ENCODE results near the gene GRM4. TPM values are rescaled to one million over a fixed set of nuclear protein-coding genes. Genes with fewer than 3 reads are reported as not detected.

GRM4 gene
- total RNA-seq, 6 experiments from 2014 or later, result not detected

DNA sequence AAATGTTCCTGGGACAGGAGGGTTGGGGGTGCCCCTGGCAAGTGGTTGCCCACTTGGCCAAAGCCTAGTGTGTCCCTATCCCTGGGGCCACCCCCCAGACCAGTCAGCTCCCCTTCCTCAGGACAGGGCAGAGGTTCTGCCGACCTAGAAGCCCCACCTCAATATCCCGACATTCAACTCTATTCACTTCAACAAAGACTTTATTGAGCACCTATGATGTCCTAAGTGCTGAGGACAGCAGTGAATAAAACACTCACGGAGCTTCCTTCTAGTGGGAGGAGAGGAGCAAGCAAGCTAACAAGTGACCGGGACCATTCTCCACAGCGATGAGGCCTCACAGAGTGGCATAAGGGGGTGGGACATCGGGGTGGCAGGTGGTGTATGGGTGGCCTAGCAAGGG lies 52.7 kb downstream of the GRM4 start:
- Histone ChIP-seq H3K4me1 (no peaks in the 10 kb centered on the region), H3K9me3 (no peaks in the 10 kb centered on the region), H3K27ac (no peak overlapping the region), H3K27me3 (no peaks in the 10 kb centered on the region), H3K36me3 (no peaks in the 10 kb centered on the region), H3K4me3 (no peak overlapping the region)
- no peak for ATAC-seq
- WGBS (ENCODE audit: insufficient coverage, low coverage, low lambda C conversion rate, missing lambda C conversion rate), result 80% methylated on average over 4 of the region's 6 CpGs
- no peak for DNase-seq
- intact Hi-C loops (cut with DNase I), result no loop called here
- TF ChIP-seq CTCF (IDR thresholded peaks at IDR 0.05) (no peak), POLR2A (IDR thresholded peaks at IDR 0.05) (no peak)

DNA sequence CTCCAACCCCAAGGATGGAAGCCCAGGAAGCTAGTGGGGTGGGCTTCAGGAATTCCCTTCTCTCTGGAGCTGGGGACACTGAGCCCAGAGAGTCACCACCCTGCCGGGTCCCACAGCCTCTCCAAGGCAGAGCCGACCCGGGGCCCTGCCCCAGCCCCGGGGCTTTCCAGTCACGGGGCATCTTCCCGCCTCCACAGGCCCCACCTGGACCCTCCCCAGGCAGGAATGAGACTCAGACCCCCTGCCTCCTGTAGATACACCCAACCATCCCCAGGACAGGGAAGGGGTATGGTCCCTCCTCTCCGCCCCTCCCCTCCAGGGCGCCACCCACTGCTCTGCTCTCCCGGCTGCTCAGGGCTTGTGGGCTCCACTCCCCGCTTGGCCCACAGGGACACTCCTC lies 53.3 kb downstream of the GRM4 start:
- no peaks in the 10 kb centered on the region for H3K9me3 ChIP-seq
- DNase-seq, result no peak
- H3K4me1 ChIP-seq, result no peaks in the 10 kb centered on the region
- WGBS (ENCODE audit: insufficient coverage, low coverage, low lambda C conversion rate, missing lambda C conversion rate), result 93% methylated on average over 4 of the region's 10 CpGs
- intact Hi-C loops (cut with DNase I), result no loop called here
- TF ChIP-seq POLR2A (IDR thresholded peaks at IDR 0.05) (no peak), CTCF (IDR thresholded peaks at IDR 0.05) (no peak)
- no peak overlapping the region for H3K27ac ChIP-seq
- no peak for ATAC-seq
- H3K4me3 ChIP-seq, result no peak overlapping the region
- no peaks in the 10 kb centered on the region for H3K27me3 ChIP-seq
- no peaks in the 10 kb centered on the region for H3K36me3 ChIP-seq

DNA sequence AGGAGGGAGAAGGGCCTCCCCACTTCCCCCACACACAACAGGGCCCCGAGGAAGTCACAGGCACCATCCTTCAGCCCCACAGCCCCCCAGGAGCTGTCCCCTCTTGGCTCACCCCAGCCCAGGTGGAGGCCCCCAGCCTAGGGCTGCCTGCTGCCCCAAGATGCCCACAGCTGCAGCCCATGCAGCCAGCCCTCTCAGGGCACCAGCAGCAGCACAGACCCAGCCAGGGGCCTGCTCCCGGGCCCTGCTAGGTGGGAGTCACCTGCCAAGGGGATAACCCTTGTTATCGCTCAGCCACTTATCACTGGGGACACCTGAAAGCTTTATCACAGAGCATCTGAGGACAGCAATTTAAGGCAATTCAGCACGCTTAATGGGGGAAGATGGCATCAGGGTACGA lies 55.0 kb downstream of the GRM4 start:
- WGBS (ENCODE audit: insufficient coverage, low coverage, low lambda C conversion rate, missing lambda C conversion rate), result no CpG with 5 or more reads among the region's 5 CpGs
- no peak for TF ChIP-seq POLR2A (IDR thresholded peaks at IDR 0.05)
- no peak for TF ChIP-seq CTCF (IDR thresholded peaks at IDR 0.05)
- Histone ChIP-seq H3K9me3 (no peaks in the 10 kb centered on the region), H3K36me3 (no peaks in the 10 kb centered on the region), H3K4me1 (no peaks in the 10 kb centered on the region), H3K4me3 (no peak overlapping the region), H3K27ac (no peak overlapping the region), H3K27me3 (no peaks in the 10 kb centered on the region)
- intact Hi-C loops (cut with DNase I), result no loop called here
- ATAC-seq (no peak), DNase-seq (no peak)

DNA sequence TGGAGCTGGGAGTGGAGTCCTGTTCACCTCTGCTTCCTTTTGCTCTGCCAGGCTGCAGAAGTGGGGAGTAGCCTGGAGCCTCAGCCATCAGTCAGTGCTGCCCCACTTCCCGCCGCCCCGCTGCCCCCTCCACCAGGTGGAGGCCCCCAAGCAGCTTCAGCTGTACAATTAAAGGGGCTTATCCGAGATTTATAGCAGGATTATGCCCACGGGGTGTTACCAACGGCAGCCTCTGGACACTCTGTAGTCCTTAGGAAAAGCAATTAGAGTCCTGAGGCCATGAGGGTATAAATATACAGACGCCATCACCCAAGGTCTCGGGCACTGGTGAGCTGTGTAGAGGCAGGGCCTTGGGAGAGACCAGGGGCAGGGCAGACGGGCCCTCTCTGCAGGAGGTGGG lies 55.4 kb downstream of the GRM4 start:
- H3K4me3 ChIP-seq, result no peak overlapping the region
- WGBS (ENCODE audit: insufficient coverage, low coverage, low lambda C conversion rate, missing lambda C conversion rate), result no CpG with 5 or more reads among the region's 9 CpGs
- intact Hi-C loops (cut with DNase I), result no loop called here
- no peaks in the 10 kb centered on the region for H3K27me3 ChIP-seq
- H3K36me3 ChIP-seq, result no peaks in the 10 kb centered on the region
- DNase-seq (no peak), ATAC-seq (no peak)
- no peaks in the 10 kb centered on the region for H3K9me3 ChIP-seq
- H3K4me1 ChIP-seq, result no peaks in the 10 kb centered on the region
- TF ChIP-seq CTCF (IDR thresholded peaks at IDR 0.05), result no peak
- TF ChIP-seq POLR2A (IDR thresholded peaks at IDR 0.05), result no peak
- no peak overlapping the region for H3K27ac ChIP-seq

DNA sequence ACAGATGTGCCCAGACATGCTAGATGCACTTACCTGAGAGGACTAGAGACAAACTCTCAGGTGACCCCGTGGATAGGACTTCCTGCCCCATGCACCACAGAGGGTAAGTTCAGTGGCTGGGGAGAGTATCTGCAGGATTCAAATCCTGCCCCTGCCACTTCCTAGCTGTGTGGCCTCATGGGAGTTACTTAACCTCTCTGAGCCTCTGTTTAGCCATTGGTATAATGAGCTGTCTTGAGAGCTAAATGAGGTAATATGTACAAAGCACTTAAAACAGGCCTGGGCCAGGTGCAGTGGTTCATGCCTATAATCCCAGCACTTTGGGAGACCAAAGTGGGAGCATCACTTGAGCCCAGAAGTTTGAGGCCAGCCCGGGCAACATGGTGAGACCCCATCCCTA lies 59.3 kb downstream of the GRM4 start:
- Histone ChIP-seq H3K27ac (no peak overlapping the region), H3K4me1 (no peaks in the 10 kb centered on the region), H3K27me3 (no peaks in the 10 kb centered on the region), H3K9me3 (no peaks in the 10 kb centered on the region), H3K4me3 (no peak overlapping the region), H3K36me3 (no peaks in the 10 kb centered on the region)
- no peak for TF ChIP-seq POLR2A (IDR thresholded peaks at IDR 0.05)
- no peak for TF ChIP-seq CTCF (IDR thresholded peaks at IDR 0.05)
- intact Hi-C loops (cut with DNase I), result no loop called here
- 40% methylated on average over 1 of the region's 2 CpGs for WGBS (ENCODE audit: insufficient coverage, low coverage, low lambda C conversion rate, missing lambda C conversion rate)
- no peak for ATAC-seq
- no peak for DNase-seq

All from right lobe of liver (tissue), 6 donors.